Neural cell (in vitro differentiated cells): ENCODE results near the gene ABCG8. TPM values are rescaled to one million over a fixed set of nuclear protein-coding genes. Genes with fewer than 3 reads are reported as not detected.

ENCODE experiments used
- H2AFZ ChIP-seq: fragments of 200-600, 300-800 bp; sonication (generic), shearing (Covaris generic); 2 replicates; pipeline ENCODE4 v1.6.0; 2014; ENCODE audit warnings: low read depth, mild to moderate bottlenecking, antibody characterized with exemption, low read length, moderate library complexity
- H3F3A ChIP-seq: fragments of 200-600 bp; shearing (Covaris generic); 2 replicates; pipeline ENCODE4 v1.6.1; 2016; ENCODE audit warnings: mild to moderate bottlenecking, moderate library complexity, mixed read lengths, antibody characterized with exemption, low read length; ENCODE audit not compliant: insufficient read depth, poor library complexity, severe bottlenecking
- H3K27ac ChIP-seq: fragments of 200-600, 300-800 bp; sonication (generic), shearing (Covaris generic); 2 replicates; pipeline ENCODE4 v1.5.1; 2014; ENCODE audit warnings: mild to moderate bottlenecking, low read length, moderate library complexity
- H3K27me3 ChIP-seq: fragments of 300-800, 200-600 bp; sonication (generic), shearing (Covaris generic); 2 replicates; pipeline ENCODE4 v1.6.0; 2014; ENCODE audit warnings: mild to moderate bottlenecking, low read depth, low read length, moderate library complexity; ENCODE audit not compliant: insufficient read depth
- H3K36me3 ChIP-seq: fragments of 300-800, 200-600 bp; sonication (generic), shearing (Covaris generic); 2 replicates; pipeline ENCODE4 v1.5.1; 2014; ENCODE audit warnings: mild to moderate bottlenecking, antibody characterized with exemption, low read length, moderate library complexity; ENCODE audit not compliant: insufficient read depth
- H3K4me2 ChIP-seq: fragments of 300-800, 200-600 bp; sonication (generic), shearing (Covaris generic); 2 replicates; pipeline ENCODE4 v1.6.0; 2014; ENCODE audit warnings: mild to moderate bottlenecking, low read length
- H3K4me3 ChIP-seq: fragments of 300-800, 200-600 bp; sonication (generic), shearing (Covaris generic); 2 replicates; pipeline ENCODE4 v1.5.1; 2014; ENCODE audit warnings: mild to moderate bottlenecking, low read length, moderate library complexity
- H3K79me2 ChIP-seq: fragments of 200-600 bp; shearing (Covaris generic); replicated peaks from 2 replicates; pipeline ENCODE4 v1.6.0; 2014; ENCODE audit warnings: mild to moderate bottlenecking, low read length, moderate library complexity; ENCODE audit not compliant: insufficient read depth
- H3K9ac ChIP-seq: fragments of 300-800, 200-600 bp; sonication (generic), shearing (Covaris generic); 2 replicates; pipeline ENCODE4 v1.6.1; 2016; ENCODE audit warnings: mild to moderate bottlenecking, low read length, mixed read lengths
- H3K9me2 ChIP-seq: fragments of 200-600 bp; shearing (Covaris generic); 2 replicates; pipeline ENCODE4 v1.6.1; 2016; ENCODE audit warnings: mild to moderate bottlenecking, low read length, mixed read lengths; ENCODE audit not compliant: insufficient read depth
- H3K9me3 ChIP-seq: fragments of 200-600, 300-800 bp; sonication (generic), shearing (Covaris generic); 2 replicates; pipeline ENCODE4 v1.6.1; 2016; ENCODE audit warnings: mild to moderate bottlenecking, mixed run types, low read length, moderate library complexity, mixed read lengths
- H4K20me1 ChIP-seq: fragments of 200-600 bp; shearing (Covaris generic); 2 replicates; pipeline ENCODE4 v1.6.1; 2016; ENCODE audit warnings: mild to moderate bottlenecking, mixed run types; ENCODE audit not compliant: insufficient read depth
- EP300 ChIP-seq: fragments of 450-650 bp; conservative IDR thresholded peaks from 2 replicates; pipeline ENCODE4 v1.6.1; 2014; ENCODE audit warnings: antibody characterized with exemption, mild to moderate bottlenecking, moderate library complexity; ENCODE audit not compliant: poor library complexity, severe bottlenecking
- EZH2 ChIP-seq: fragments of 200-600, 300-800 bp; shearing (Covaris generic), sonication (generic); IDR thresholded peaks from 2 replicates; pipeline ENCODE4 v1.6.1; 2014; ENCODE audit warnings: antibody characterized with exemption, low read length, borderline replicate concordance, mild to moderate bottlenecking; ENCODE audit not compliant: insufficient read depth, poor library complexity, severe bottlenecking
- MXI1 ChIP-seq: fragments of 450-650 bp; conservative IDR thresholded peaks from 2 replicates; pipeline ENCODE4 v1.6.1; 2014; ENCODE audit warnings: antibody characterized with exemption, mild to moderate bottlenecking; ENCODE audit not compliant: poor library complexity, severe bottlenecking
- POLR2AphosphoS5 ChIP-seq: IDR thresholded peaks from 2 replicates; pipeline ENCODE4 v1.6.1; 2012
- RAD21 ChIP-seq: fragments of 450-650 bp; conservative IDR thresholded peaks from 2 replicates; pipeline ENCODE4 v1.6.1; 2014; ENCODE audit warnings: antibody characterized with exemption, mild to moderate bottlenecking, moderate library complexity
- SMC3 ChIP-seq: fragments of 450-650 bp; conservative IDR thresholded peaks from 2 replicates; pipeline ENCODE4 v1.6.1; 2014; ENCODE audit warnings: antibody characterized with exemption, mild to moderate bottlenecking, moderate library complexity; ENCODE audit not compliant: poor library complexity
- TAF1 ChIP-seq: IDR thresholded peaks from 2 replicates; pipeline ENCODE4 v1.6.1; 2012; ENCODE audit warnings: low read depth
- polyA plus RNA-seq: library from polyadenylated mRNA; depleted of rRNA; stranded (reverse); fragments of >200 nt; gene quantifications from 2 replicates; pipeline ENCODE4 v1.2.3, GENCODE V29; 2014
- TF ChIP-seq, protein P1 (sequence below): IDR thresholded peaks from 2 replicates; pipeline ENCODE4 v1.6.1; 2012; ENCODE audit warnings: borderline replicate concordance
- TF ChIP-seq, protein P2 (sequence below): fragments of 450-650 bp; IDR thresholded peaks from 2 replicates; pipeline ENCODE4 v1.5.1; 2014; ENCODE audit warnings: antibody characterized with exemption, mild to moderate bottlenecking, moderate library complexity; ENCODE audit not compliant: poor library complexity, severe bottlenecking

The ABCG8 gene
- polyA plus RNA-seq, 1 donor from 2014 or later = 0.05 TPM

GRCh38 chr2:43824512-43824911, 14.3 kb upstream of the ABCG8 start:
- Histone ChIP-seq H3K27me3 (no peaks in the 10 kb centered on the region), H3K27ac (no peak overlapping the region), H3K36me3 (no peaks in the 10 kb centered on the region), H2AFZ (no peak overlapping the region), H3K9me3 (no peaks in the 10 kb centered on the region), H3K9ac (no peak overlapping the region), H3F3A (no peaks in the 10 kb centered on the region), H3K4me2 (no peak overlapping the region), H4K20me1 (no peaks in the 10 kb centered on the region), H3K4me3 (no peak overlapping the region), H3K9me2 (no peaks in the 10 kb centered on the region), H3K79me2 (no peaks in the 10 kb centered on the region)
- TF ChIP-seq MXI1 (no peak), EP300 (no peak), SMC3 (no peak), POLR2AphosphoS5 (no peak), RAD21 (no peak), TAF1 (no peak), EZH2 (no peak)
- TF ChIP-seq, protein P1, sequence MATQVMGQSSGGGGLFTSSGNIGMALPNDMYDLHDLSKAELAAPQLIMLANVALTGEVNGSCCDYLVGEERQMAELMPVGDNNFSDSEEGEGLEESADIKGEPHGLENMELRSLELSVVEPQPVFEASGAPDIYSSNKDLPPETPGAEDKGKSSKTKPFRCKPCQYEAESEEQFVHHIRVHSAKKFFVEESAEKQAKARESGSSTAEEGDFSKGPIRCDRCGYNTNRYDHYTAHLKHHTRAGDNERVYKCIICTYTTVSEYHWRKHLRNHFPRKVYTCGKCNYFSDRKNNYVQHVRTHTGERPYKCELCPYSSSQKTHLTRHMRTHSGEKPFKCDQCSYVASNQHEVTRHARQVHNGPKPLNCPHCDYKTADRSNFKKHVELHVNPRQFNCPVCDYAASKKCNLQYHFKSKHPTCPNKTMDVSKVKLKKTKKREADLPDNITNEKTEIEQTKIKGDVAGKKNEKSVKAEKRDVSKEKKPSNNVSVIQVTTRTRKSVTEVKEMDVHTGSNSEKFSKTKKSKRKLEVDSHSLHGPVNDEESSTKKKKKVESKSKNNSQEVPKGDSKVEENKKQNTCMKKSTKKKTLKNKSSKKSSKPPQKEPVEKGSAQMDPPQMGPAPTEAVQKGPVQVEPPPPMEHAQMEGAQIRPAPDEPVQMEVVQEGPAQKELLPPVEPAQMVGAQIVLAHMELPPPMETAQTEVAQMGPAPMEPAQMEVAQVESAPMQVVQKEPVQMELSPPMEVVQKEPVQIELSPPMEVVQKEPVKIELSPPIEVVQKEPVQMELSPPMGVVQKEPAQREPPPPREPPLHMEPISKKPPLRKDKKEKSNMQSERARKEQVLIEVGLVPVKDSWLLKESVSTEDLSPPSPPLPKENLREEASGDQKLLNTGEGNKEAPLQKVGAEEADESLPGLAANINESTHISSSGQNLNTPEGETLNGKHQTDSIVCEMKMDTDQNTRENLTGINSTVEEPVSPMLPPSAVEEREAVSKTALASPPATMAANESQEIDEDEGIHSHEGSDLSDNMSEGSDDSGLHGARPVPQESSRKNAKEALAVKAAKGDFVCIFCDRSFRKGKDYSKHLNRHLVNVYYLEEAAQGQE = no peak
- TF ChIP-seq, protein P2, sequence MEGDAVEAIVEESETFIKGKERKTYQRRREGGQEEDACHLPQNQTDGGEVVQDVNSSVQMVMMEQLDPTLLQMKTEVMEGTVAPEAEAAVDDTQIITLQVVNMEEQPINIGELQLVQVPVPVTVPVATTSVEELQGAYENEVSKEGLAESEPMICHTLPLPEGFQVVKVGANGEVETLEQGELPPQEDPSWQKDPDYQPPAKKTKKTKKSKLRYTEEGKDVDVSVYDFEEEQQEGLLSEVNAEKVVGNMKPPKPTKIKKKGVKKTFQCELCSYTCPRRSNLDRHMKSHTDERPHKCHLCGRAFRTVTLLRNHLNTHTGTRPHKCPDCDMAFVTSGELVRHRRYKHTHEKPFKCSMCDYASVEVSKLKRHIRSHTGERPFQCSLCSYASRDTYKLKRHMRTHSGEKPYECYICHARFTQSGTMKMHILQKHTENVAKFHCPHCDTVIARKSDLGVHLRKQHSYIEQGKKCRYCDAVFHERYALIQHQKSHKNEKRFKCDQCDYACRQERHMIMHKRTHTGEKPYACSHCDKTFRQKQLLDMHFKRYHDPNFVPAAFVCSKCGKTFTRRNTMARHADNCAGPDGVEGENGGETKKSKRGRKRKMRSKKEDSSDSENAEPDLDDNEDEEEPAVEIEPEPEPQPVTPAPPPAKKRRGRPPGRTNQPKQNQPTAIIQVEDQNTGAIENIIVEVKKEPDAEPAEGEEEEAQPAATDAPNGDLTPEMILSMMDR = no peak

GRCh38 chr2:43824951-43825493, 13.7 kb upstream of the ABCG8 start:
- Histone ChIP-seq H3K9me2 (no peaks in the 10 kb centered on the region), H3K4me3 (no peak overlapping the region), H4K20me1 (no peaks in the 10 kb centered on the region), H3F3A (no peaks in the 10 kb centered on the region), H2AFZ (no peak overlapping the region), H3K9ac (no peak overlapping the region), H3K27me3 (no peaks in the 10 kb centered on the region), H3K27ac (no peak overlapping the region), H3K9me3 (no peaks in the 10 kb centered on the region), H3K4me2 (no peak overlapping the region), H3K79me2 (no peaks in the 10 kb centered on the region), H3K36me3 (no peaks in the 10 kb centered on the region)
- no peak for TF ChIP-seq RAD21
- no peak for TF ChIP-seq POLR2AphosphoS5

DNA sequence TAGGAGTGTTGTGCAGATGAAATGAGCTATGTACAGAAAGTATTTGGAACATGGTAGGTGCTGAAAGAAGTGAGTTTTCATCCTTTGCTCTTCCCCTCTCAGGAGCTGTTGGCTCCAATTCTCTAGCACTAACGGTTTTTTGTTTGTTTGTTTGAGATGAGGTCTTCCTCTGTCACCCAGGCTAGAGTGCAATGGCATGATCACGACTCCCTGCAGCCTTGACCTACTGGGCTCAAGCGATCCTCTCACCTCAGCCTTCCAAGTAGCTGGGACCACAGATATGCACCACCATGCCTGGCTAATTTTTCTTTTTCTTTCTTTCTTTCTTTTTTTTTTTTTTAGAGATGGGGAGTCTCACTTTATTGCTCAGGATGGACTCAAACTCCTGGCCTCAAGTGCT, 12.9 kb upstream of the ABCG8 start:
- no peak overlapping the region for H2AFZ ChIP-seq
- H3F3A ChIP-seq = no peaks in the 10 kb centered on the region
- TF ChIP-seq POLR2AphosphoS5 (no peak), SMC3 (no peak), EP300 (no peak), TAF1 (no peak), EZH2 (no peak), MXI1 (no peak), RAD21 (no peak)
- TF ChIP-seq, protein P2 = no peak
- TF ChIP-seq, protein P1 = no peak
- H3K9me2 ChIP-seq = no peaks in the 10 kb centered on the region
- no peaks in the 10 kb centered on the region for H3K36me3 ChIP-seq
- H3K27me3 ChIP-seq = no peaks in the 10 kb centered on the region
- no peaks in the 10 kb centered on the region for H4K20me1 ChIP-seq
- no peaks in the 10 kb centered on the region for H3K9me3 ChIP-seq
- H3K4me3 ChIP-seq = no peak overlapping the region
- no peak overlapping the region for H3K9ac ChIP-seq
- no peak overlapping the region for H3K27ac ChIP-seq
- no peak overlapping the region for H3K4me2 ChIP-seq
- H3K79me2 ChIP-seq = no peaks in the 10 kb centered on the region
